NB4 (cell line): Measurements from ENCODE around the gene FZR1.

Source experiments
- DNase-seq: peaks from one replicate; pipeline ENCODE4 v3.0.0; 2010; ENCODE audit warnings: low read depth
- H3K4me3 ChIP-seq: one replicate; pipeline ENCODE4 v1.5.1; 2011; ENCODE audit warnings: mild to moderate bottlenecking, low read depth, low read length, moderate library complexity
- MYC ChIP-seq: IDR thresholded peaks from 2 replicates; pipeline ENCODE4 v1.6.1; 2011; ENCODE audit warnings: low read depth, low read length
- POLR2A ChIP-seq: IDR thresholded peaks from 2 replicates; pipeline ENCODE4 v1.6.1; 2011; ENCODE audit warnings: mild to moderate bottlenecking; ENCODE audit not compliant: insufficient read length; ENCODE audit errors: extremely low read depth
- TF ChIP-seq, protein P1 (sequence below): IDR thresholded peaks from one replicate; pipeline ENCODE4 v1.5.1; 2012; ENCODE audit warnings: low read depth, low read length
- TF ChIP-seq, protein P2 (sequence below): IDR thresholded peaks from 2 replicates; pipeline ENCODE4 v1.6.1; 2011; ENCODE audit warnings: low read depth, low read length

The FZR1 gene

DNA sequence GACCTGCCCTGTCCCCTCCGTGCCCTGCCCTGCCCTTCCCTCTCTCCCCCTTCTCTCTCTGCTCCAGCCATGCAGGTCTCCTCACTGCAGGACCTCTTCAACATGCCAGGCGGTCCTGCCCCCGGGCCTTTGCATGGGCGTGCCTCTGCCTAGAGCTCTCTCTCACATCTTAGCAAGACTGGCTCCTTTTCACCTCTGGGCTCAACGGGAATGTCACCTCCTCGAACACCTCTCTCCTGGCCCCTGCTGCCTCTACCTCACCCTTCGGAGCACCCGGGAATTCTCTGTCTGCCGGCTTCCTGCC is 45.6 kb downstream of the FZR1 start:
- DNase-seq: no peak
- H3K4me3 ChIP-seq: no peak overlapping the region
- TF ChIP-seq, protein P1, sequence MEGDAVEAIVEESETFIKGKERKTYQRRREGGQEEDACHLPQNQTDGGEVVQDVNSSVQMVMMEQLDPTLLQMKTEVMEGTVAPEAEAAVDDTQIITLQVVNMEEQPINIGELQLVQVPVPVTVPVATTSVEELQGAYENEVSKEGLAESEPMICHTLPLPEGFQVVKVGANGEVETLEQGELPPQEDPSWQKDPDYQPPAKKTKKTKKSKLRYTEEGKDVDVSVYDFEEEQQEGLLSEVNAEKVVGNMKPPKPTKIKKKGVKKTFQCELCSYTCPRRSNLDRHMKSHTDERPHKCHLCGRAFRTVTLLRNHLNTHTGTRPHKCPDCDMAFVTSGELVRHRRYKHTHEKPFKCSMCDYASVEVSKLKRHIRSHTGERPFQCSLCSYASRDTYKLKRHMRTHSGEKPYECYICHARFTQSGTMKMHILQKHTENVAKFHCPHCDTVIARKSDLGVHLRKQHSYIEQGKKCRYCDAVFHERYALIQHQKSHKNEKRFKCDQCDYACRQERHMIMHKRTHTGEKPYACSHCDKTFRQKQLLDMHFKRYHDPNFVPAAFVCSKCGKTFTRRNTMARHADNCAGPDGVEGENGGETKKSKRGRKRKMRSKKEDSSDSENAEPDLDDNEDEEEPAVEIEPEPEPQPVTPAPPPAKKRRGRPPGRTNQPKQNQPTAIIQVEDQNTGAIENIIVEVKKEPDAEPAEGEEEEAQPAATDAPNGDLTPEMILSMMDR: no peak
- TF ChIP-seq, protein P2, sequence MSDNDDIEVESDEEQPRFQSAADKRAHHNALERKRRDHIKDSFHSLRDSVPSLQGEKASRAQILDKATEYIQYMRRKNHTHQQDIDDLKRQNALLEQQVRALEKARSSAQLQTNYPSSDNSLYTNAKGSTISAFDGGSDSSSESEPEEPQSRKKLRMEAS: no peak
- TF ChIP-seq POLR2A (no peak), MYC (no peak)

- no peak for DNase-seq
- H3K4me3 ChIP-seq: no peak overlapping the region
- no peak for TF ChIP-seq MYC
Observed at GRCh38 chr19:3554254-3555083, 48.4 kb downstream of the FZR1 start.

GRCh38 chr19:3555653-3556422 is 49.7 kb downstream of the FZR1 start:
- peak overlapping the region; percentile 74 for H3K4me3 ChIP-seq
- no peak for DNase-seq
- TF ChIP-seq, protein P2: no peak
- no peak for TF ChIP-seq MYC
- no peak for TF ChIP-seq POLR2A
- TF ChIP-seq, protein P1: no peak

GRCh38 chr19:3556423-3556977 is 50.4 kb downstream of the FZR1 start:
- TF ChIP-seq, protein P1: no peak
- TF ChIP-seq POLR2A (no peak), MYC (no peak)
- TF ChIP-seq, protein P2: no peak
- DNase-seq: no peak
- peak overlapping the region; percentile 74 for H3K4me3 ChIP-seq

DNA sequence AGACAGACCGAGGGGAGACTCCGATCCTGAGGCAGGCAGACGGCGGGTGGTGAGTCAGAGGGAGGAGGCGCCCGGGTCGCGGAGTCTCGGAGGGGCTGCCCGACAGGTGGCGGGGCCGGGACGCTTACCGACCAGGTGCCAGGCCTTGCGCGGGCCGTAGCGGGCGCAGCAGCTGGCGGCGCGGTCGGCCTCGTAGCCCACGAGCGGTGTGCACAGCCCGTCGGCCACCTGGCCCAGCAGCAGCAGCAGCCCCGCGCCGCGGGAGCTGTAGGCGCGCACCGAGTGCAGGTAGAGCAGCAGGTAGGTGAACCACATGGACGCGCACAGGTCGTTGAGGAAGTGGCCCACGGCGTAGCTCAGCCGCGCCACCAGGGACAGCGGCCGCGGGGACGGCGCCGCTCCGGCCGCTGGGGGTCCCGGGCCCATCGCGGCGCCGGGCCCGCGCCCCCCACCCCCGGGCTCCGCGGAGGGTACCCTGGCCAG is 50.9 kb downstream of the FZR1 start:
- peak; percentile 55 for DNase-seq
- H3K4me3 ChIP-seq: peak overlapping the region; percentile 74
- TF ChIP-seq, protein P1: no peak
- TF ChIP-seq MYC: no peak
- TF ChIP-seq, protein P2: no peak
- no peak for TF ChIP-seq POLR2A
